ENCODE measurements around the gene MEGF6. TPM values are rescaled to one million over a fixed set of nuclear protein-coding genes. Genes with fewer than 3 reads are reported as not detected.

The MEGF6 gene
- total and polyA plus RNA-seq, 2 experiments from 2014 or later: 11.6 to 21.9 TPM

DNA sequence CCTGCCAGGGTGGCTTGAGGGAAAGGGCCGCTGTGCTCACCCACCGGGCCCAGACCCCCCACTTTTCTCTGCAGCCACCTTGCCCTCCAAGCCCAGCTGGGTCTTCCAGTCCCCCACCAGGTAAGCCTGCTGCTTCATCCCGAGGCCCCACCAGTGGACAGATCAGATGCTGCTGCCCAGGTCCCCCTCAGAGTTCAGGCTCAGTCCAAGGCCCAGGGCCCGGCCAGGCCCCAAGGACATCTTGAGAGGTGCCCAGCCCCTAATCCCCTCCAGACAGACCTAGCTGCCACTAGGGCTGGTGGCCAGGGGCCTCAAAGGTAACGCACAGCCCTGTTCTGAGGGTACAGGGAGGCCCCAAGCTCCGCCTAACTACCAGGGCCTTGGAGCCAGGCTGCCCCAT is 58.6 kb downstream of the MEGF6 start:
- no peak for DNase-seq (ENCODE audit: low spot score)
- Histone ChIP-seq H3K36me3 (replicated peaks; ENCODE audit: insufficient read depth, low read depth) (no peaks in the 10 kb centered on the region), H3K4me1 (ENCODE audit: insufficient read depth) (peaks cover 21% of the 10 kb centered on the region), H4K20me1 (ENCODE audit: insufficient read depth, poor library complexity, severe bottlenecking) (no peaks in the 10 kb centered on the region), H3K4me2 (peak overlapping the region; percentile 59), H3K27ac (no peak overlapping the region), H3K9me2 (replicated peaks; ENCODE audit: insufficient read depth) (no peaks in the 10 kb centered on the region), H3K4me3 (no peak overlapping the region), H3K27me3 (no peaks in the 10 kb centered on the region), H2AFZ (no peak overlapping the region), H3K79me2 (no peaks in the 10 kb centered on the region), H3K9me3 (ENCODE audit: low read depth) (no peaks in the 10 kb centered on the region)
- TF ChIP-seq, protein P1, sequence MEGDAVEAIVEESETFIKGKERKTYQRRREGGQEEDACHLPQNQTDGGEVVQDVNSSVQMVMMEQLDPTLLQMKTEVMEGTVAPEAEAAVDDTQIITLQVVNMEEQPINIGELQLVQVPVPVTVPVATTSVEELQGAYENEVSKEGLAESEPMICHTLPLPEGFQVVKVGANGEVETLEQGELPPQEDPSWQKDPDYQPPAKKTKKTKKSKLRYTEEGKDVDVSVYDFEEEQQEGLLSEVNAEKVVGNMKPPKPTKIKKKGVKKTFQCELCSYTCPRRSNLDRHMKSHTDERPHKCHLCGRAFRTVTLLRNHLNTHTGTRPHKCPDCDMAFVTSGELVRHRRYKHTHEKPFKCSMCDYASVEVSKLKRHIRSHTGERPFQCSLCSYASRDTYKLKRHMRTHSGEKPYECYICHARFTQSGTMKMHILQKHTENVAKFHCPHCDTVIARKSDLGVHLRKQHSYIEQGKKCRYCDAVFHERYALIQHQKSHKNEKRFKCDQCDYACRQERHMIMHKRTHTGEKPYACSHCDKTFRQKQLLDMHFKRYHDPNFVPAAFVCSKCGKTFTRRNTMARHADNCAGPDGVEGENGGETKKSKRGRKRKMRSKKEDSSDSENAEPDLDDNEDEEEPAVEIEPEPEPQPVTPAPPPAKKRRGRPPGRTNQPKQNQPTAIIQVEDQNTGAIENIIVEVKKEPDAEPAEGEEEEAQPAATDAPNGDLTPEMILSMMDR (IDR thresholded peaks at IDR 0.05; ENCODE audit: poor library complexity): no peak
- TF ChIP-seq EZH2phosphoT487 (IDR thresholded peaks at IDR 0.05; ENCODE audit: low read depth, severe bottlenecking, unreplicated experiment): no peak
- TF ChIP-seq EZH2 (IDR thresholded peaks at IDR 0.05; ENCODE audit: borderline replicate concordance): no peak
- 88% methylated on average over 4 of the region's 6 CpGs for WGBS (ENCODE audit: low lambda C conversion rate, missing lambda C conversion rate)

DNA sequence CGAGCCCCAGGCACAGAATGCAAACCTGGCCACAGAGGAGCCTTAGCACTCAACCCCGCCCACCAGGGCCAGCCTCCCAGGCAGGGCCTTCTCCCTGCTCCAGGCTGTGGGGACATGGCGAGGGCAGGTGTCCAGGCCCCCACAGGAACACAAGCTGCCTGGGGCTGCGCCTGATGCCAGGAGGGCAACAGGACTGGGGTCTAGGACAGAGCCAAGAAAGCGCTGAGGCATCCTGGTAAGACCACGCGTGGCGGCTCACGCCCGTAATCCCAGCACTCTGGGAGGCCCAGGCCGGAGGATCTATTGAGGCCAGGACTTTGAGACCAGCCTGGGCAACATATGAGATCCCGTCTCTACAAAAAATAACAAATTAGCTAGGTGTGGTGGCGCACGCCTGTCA is 59.1 kb downstream of the MEGF6 start:
- WGBS (ENCODE audit: low lambda C conversion rate, missing lambda C conversion rate): 96% methylated on average over 14 of the region's 14 CpGs
- Histone ChIP-seq H3K79me2 (no peaks in the 10 kb centered on the region), H3K4me3 (no peak overlapping the region), H3K27ac (no peak overlapping the region), H2AFZ (no peak overlapping the region), H3K4me1 (ENCODE audit: insufficient read depth) (peaks cover 27% of the 10 kb centered on the region), H3K4me2 (no peak overlapping the region), H3K27me3 (no peaks in the 10 kb centered on the region), H3K9me3 (ENCODE audit: low read depth) (no peaks in the 10 kb centered on the region), H3K9me2 (replicated peaks; ENCODE audit: insufficient read depth) (no peaks in the 10 kb centered on the region), H4K20me1 (ENCODE audit: insufficient read depth, poor library complexity, severe bottlenecking) (no peaks in the 10 kb centered on the region), H3K36me3 (replicated peaks; ENCODE audit: insufficient read depth, low read depth) (no peaks in the 10 kb centered on the region)
- TF ChIP-seq EZH2phosphoT487 (IDR thresholded peaks at IDR 0.05; ENCODE audit: low read depth, severe bottlenecking, unreplicated experiment): no peak
- TF ChIP-seq EZH2 (IDR thresholded peaks at IDR 0.05; ENCODE audit: borderline replicate concordance): no peak
- TF ChIP-seq, protein P1 (IDR thresholded peaks at IDR 0.05; ENCODE audit: poor library complexity): no peak
- DNase-seq (ENCODE audit: low spot score): no peak

DNA sequence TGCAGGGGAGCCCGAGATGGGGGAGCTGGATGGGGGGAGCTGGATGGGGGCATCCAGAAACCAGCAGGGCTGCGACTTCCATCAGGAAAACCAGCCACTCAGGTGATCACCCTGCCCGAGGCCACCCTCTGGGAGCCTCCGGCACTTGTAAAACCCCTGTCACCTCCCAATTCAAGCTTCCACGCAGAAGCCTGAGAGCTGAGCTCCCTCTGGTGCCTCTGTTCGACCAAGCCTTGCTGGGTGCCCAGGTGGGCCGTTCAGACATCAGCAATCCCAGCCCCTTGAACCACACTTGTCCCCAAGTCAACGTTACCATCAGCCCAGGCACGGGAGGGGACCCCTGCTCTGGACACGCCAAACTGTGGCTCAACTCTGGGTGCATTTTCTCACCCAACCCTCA is 59.6 kb downstream of the MEGF6 start:
- 86% methylated on average over 9 of the region's 10 CpGs for WGBS (ENCODE audit: low lambda C conversion rate, missing lambda C conversion rate)
- no peak for DNase-seq (ENCODE audit: low spot score)
- no peak overlapping the region for H2AFZ ChIP-seq
- H3K79me2 ChIP-seq: no peaks in the 10 kb centered on the region
- no peak overlapping the region for H3K4me2 ChIP-seq
- TF ChIP-seq, protein P1 (IDR thresholded peaks at IDR 0.05; ENCODE audit: poor library complexity): no peak
- TF ChIP-seq EZH2phosphoT487 (IDR thresholded peaks at IDR 0.05; ENCODE audit: low read depth, severe bottlenecking, unreplicated experiment) (no peak), EZH2 (IDR thresholded peaks at IDR 0.05; ENCODE audit: borderline replicate concordance) (no peak)
- H3K9me3 ChIP-seq (ENCODE audit: low read depth): no peaks in the 10 kb centered on the region
- peaks cover 30% of the 10 kb centered on the region for H3K4me1 ChIP-seq (ENCODE audit: insufficient read depth)
- no peak overlapping the region for H3K27ac ChIP-seq
- no peaks in the 10 kb centered on the region for H3K9me2 ChIP-seq (replicated peaks; ENCODE audit: insufficient read depth)
- H3K27me3 ChIP-seq: no peaks in the 10 kb centered on the region
- H3K4me3 ChIP-seq: no peak overlapping the region
- H4K20me1 ChIP-seq (ENCODE audit: insufficient read depth, poor library complexity, severe bottlenecking): no peaks in the 10 kb centered on the region
- no peaks in the 10 kb centered on the region for H3K36me3 ChIP-seq (replicated peaks; ENCODE audit: insufficient read depth, low read depth)

DNA sequence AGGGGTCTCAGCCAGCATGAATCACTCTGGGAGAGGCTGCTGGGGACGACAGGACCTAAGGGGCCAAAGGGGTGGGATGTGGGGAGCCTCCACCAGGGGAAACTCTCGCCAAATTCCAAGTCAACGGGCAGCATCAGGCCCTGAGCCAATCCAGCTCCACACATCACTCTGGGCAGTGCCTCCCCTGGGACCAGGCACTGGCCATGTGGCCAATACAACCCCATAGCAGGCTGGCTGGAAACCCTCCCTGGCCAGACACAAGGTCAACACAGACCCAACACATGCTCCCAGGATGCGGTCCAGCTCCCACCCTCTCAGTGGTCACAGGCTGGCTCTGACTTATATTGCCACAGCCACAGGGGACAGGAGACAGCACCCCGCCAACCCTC is 60.0 kb downstream of the MEGF6 start:
- Histone ChIP-seq H3K9me2 (replicated peaks; ENCODE audit: insufficient read depth) (no peaks in the 10 kb centered on the region), H3K27me3 (no peaks in the 10 kb centered on the region), H3K9me3 (ENCODE audit: low read depth) (no peaks in the 10 kb centered on the region), H3K4me1 (ENCODE audit: insufficient read depth) (peaks cover 30% of the 10 kb centered on the region), H3K79me2 (no peaks in the 10 kb centered on the region), H4K20me1 (ENCODE audit: insufficient read depth, poor library complexity, severe bottlenecking) (no peaks in the 10 kb centered on the region), H3K4me3 (no peak overlapping the region), H2AFZ (no peak overlapping the region), H3K4me2 (no peak overlapping the region), H3K36me3 (replicated peaks; ENCODE audit: insufficient read depth, low read depth) (no peaks in the 10 kb centered on the region), H3K27ac (no peak overlapping the region)
- 91% methylated on average over 4 of the region's 5 CpGs for WGBS (ENCODE audit: low lambda C conversion rate, missing lambda C conversion rate)
- TF ChIP-seq EZH2phosphoT487 (IDR thresholded peaks at IDR 0.05; ENCODE audit: low read depth, severe bottlenecking, unreplicated experiment): no peak
- TF ChIP-seq, protein P1 (IDR thresholded peaks at IDR 0.05; ENCODE audit: poor library complexity): no peak
- no peak for TF ChIP-seq EZH2 (IDR thresholded peaks at IDR 0.05; ENCODE audit: borderline replicate concordance)
- DNase-seq (ENCODE audit: low spot score): no peak

All from hepatocyte (in vitro differentiated cells).